HepG2 (cell line): ENCODE measurements around the gene KLHL36. TPM values are rescaled to one million over a fixed set of nuclear protein-coding genes. Genes with fewer than 3 reads are reported as not detected.

Experiments
- BHLHE40 ChIP-seq: IDR thresholded peaks from 2 replicates; pipeline ENCODE4 v1.6.1; 2011; ENCODE audit warnings: low read length, improper control_type of control experiment
- CBFB ChIP-seq: sonication (generic); formaldehyde crosslinking; IDR thresholded peaks from 2 replicates; pipeline ENCODE4 v1.4.0; 2020; ENCODE audit warnings: missing genetic modification reagents
- DRAP1 ChIP-seq: IDR thresholded peaks from 2 replicates; pipeline ENCODE4 v1.6.1; 2016; ENCODE audit warnings: missing genetic modification reagents, missing compliant biosample characterization
- GZF1 ChIP-seq: sonication (generic); formaldehyde crosslinking; IDR thresholded peaks from 2 replicates; pipeline ENCODE4 v1.5.1; 2020; ENCODE audit warnings: mild to moderate bottlenecking, missing genetic modification reagents
- HOXA9 ChIP-seq: sonication (generic); formaldehyde crosslinking; IDR thresholded peaks from 2 replicates; pipeline ENCODE4 v1.8.1; 2022; ENCODE audit warnings: missing genetic modification reagents, mild to moderate bottlenecking, moderate library complexity, borderline replicate concordance
- KDM5B ChIP-seq: sonication (generic); formaldehyde crosslinking; IDR thresholded peaks from 2 replicates; pipeline ENCODE4 v1.4.0; 2020; ENCODE audit warnings: missing genetic modification reagents, mild to moderate bottlenecking, borderline replicate concordance
- PCBP1 ChIP-seq: fragments of 200-400 bp; formaldehyde crosslinking; IDR thresholded peaks from 2 replicates; pipeline ENCODE4 v1.6.1; 2017; ENCODE audit warnings: mild to moderate bottlenecking, low read depth, low read length, borderline replicate concordance
- SALL1 ChIP-seq: sonication (generic); formaldehyde crosslinking; IDR thresholded peaks from 2 replicates; pipeline ENCODE4 v1.8.0; 2022; ENCODE audit warnings: mild to moderate bottlenecking, missing genetic modification reagents
- SSRP1 ChIP-seq: IDR thresholded peaks from 2 replicates; pipeline ENCODE4 v1.6.1; 2016; ENCODE audit warnings: control low read depth
- TOPORS ChIP-seq: sonication (generic); formaldehyde crosslinking; IDR thresholded peaks from 2 replicates; pipeline ENCODE4 v1.8.0; 2023; ENCODE audit warnings: mild to moderate bottlenecking, missing genetic modification reagents
- ZNF20 ChIP-seq: sonication (generic); formaldehyde crosslinking; IDR thresholded peaks from 2 replicates; pipeline ENCODE4 v1.4.0; 2020; ENCODE audit warnings: mild to moderate bottlenecking, moderate library complexity, missing genetic modification reagents
- ZNF75D ChIP-seq: sonication (generic); formaldehyde crosslinking; IDR thresholded peaks from 2 replicates; pipeline ENCODE4 v1.8.1; 2023; ENCODE audit warnings: missing genetic modification reagents, mild to moderate bottlenecking, borderline replicate concordance
- ZSCAN5A ChIP-seq: sonication (generic); formaldehyde crosslinking; IDR thresholded peaks from 2 replicates; pipeline ENCODE4 v1.8.0; 2022; ENCODE audit warnings: mild to moderate bottlenecking, missing genetic modification reagents, borderline replicate concordance
- polyA plus RNA-seq, 8 experiments: library from polyadenylated mRNA; depleted of rRNA in 3 of 8; stranded (reverse) in 7 of 8; unstranded in 1 of 8; fragments of >200 nt; fragmentation: Illumina TruSeq in 4 of 8; extraction: Trizol in 4 of 8; gene quantifications; 2 replicates each; pipeline versions ENCODE4 v1.2.1 to v1.2.3, GENCODE V29; 2011 to 2016; ENCODE audit warnings: low read depth in 4 of 8, missing spikeins in 1 of 8, mixed read lengths in 1 of 8; ENCODE audit not compliant: insufficient read depth in 1 of 8
- total RNA-seq, 5 experiments: library from RNA; depleted of rRNA; stranded (reverse); fragments of >200 nt; fragmentation: Illumina TruSeq; extraction: Trizol; gene quantifications; 2 replicates each; pipeline ENCODE4 v1.2.3, GENCODE V29; 2016; ENCODE audit warnings: low read depth in 1 of 5
- TF ChIP-seq, protein P1 (sequence below): IDR thresholded peaks from 2 replicates; pipeline ENCODE4 v1.6.1; 2016; ENCODE audit warnings: control low read depth
- TF ChIP-seq, protein P2 (sequence below): sonication (generic); formaldehyde crosslinking; IDR thresholded peaks from 2 replicates; pipeline ENCODE4 v1.8.0; 2022; ENCODE audit warnings: missing genetic modification reagents, mild to moderate bottlenecking, moderate library complexity, borderline replicate concordance
- TF ChIP-seq, protein P3 (sequence below): sonication (generic); formaldehyde crosslinking; IDR thresholded peaks from 2 replicates; pipeline ENCODE4 v1.5.0; 2020; ENCODE audit warnings: missing genetic modification reagents
- TF ChIP-seq, protein P4 (sequence below): sonication (generic); formaldehyde crosslinking; IDR thresholded peaks from 2 replicates; pipeline ENCODE4 v1.4.0; 2020; ENCODE audit warnings: mild to moderate bottlenecking, missing genetic modification reagents

Gene KLHL36
- total and polyA plus RNA-seq, 2 of the 13 experiments (the other 11 are each of a cell fraction or from before 2014, with no cell fraction given) = 24.3 to 26.0 TPM

DNA sequence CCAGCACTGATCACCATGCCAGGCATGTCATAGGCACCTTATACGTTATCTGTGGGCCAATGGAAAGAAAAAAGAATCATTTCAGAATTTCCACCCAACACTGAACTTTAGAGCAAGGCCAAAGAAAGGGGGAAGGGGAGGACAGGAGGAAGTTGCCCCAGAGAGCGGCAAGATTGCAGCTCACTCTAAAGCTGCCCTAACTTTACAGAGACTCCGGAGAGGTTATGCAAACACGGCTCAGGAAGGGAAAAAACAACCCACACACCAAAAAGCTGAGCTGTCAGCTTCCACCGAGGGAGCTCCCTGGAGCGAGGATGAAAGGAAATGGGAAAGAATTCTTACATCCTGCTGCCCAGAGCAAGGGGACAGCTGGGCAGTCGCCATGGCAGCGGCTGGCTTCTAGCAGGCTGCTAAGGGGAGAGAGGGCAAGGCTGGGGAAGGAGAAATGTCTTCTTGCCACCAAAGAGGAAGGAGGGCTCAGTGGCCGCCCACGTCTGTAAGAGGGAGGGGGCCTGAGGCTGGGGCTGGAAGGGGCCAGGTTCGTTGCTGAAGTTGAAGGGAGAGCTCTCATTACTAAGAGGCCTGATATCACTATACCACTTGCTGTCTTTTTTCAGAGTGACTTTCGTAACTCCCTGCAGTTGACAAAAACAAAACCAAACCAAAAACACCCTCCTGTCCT, 48.6 kb upstream of the KLHL36 start (continued):
- TF ChIP-seq ZNF20 (CRISPR knock-in tag) = no peak
- peak; percentile 64; the same call in 1 of the 2 replicates for TF ChIP-seq KDM5B (CRISPR knock-in tag)
- no peak for TF ChIP-seq ZNF75D
- TF ChIP-seq, protein P1, sequence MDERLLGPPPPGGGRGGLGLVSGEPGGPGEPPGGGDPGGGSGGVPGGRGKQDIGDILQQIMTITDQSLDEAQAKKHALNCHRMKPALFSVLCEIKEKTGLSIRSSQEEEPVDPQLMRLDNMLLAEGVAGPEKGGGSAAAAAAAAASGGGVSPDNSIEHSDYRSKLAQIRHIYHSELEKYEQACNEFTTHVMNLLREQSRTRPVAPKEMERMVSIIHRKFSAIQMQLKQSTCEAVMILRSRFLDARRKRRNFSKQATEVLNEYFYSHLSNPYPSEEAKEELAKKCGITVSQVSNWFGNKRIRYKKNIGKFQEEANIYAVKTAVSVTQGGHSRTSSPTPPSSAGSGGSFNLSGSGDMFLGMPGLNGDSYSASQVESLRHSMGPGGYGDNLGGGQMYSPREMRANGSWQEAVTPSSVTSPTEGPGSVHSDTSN (CRISPR knock-in tag) = no peak
- TF ChIP-seq ZSCAN5A (CRISPR knock-in tag) = peak; percentile 37; the same call in 1 of the 2 replicates
- peak; percentile 34; the same call in 1 of the 2 replicates for TF ChIP-seq DRAP1
- TF ChIP-seq HOXA9 (CRISPR knock-in tag) = no peak
- no peak for TF ChIP-seq PCBP1
- no peak for TF ChIP-seq CBFB (CRISPR knock-in tag)
- TF ChIP-seq SSRP1 (CRISPR knock-in tag) = peak; percentile 64; the same call in 1 of the 2 replicates
- TF ChIP-seq GZF1 (CRISPR knock-in tag) = no peak
- TF ChIP-seq, protein P2, sequence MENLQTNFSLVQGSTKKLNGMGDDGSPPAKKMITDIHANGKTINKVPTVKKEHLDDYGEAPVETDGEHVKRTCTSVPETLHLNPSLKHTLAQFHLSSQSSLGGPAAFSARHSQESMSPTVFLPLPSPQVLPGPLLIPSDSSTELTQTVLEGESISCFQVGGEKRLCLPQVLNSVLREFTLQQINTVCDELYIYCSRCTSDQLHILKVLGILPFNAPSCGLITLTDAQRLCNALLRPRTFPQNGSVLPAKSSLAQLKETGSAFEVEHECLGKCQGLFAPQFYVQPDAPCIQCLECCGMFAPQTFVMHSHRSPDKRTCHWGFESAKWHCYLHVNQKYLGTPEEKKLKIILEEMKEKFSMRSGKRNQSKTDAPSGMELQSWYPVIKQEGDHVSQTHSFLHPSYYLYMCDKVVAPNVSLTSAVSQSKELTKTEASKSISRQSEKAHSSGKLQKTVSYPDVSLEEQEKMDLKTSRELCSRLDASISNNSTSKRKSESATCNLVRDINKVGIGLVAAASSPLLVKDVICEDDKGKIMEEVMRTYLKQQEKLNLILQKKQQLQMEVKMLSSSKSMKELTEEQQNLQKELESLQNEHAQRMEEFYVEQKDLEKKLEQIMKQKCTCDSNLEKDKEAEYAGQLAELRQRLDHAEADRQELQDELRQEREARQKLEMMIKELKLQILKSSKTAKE (CRISPR knock-in tag) = no peak
- TF ChIP-seq, protein P3, sequence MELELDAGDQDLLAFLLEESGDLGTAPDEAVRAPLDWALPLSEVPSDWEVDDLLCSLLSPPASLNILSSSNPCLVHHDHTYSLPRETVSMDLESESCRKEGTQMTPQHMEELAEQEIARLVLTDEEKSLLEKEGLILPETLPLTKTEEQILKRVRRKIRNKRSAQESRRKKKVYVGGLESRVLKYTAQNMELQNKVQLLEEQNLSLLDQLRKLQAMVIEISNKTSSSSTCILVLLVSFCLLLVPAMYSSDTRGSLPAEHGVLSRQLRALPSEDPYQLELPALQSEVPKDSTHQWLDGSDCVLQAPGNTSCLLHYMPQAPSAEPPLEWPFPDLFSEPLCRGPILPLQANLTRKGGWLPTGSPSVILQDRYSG (CRISPR knock-in tag) = no peak
- TF ChIP-seq, protein P4, sequence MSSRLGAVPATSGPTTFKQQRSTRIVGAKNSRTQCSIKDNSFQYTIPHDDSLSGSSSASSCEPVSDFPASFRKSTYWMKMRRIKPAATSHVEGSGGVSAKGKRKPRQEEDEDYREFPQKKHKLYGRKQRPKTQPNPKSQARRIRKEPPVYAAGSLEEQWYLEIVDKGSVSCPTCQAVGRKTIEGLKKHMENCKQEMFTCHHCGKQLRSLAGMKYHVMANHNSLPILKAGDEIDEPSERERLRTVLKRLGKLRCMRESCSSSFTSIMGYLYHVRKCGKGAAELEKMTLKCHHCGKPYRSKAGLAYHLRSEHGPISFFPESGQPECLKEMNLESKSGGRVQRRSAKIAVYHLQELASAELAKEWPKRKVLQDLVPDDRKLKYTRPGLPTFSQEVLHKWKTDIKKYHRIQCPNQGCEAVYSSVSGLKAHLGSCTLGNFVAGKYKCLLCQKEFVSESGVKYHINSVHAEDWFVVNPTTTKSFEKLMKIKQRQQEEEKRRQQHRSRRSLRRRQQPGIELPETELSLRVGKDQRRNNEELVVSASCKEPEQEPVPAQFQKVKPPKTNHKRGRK = no peak; the same call in 1 of the 2 replicates
- TF ChIP-seq BHLHE40 = no peak
- TF ChIP-seq TOPORS (CRISPR knock-in tag) = no peak
- TF ChIP-seq SALL1 (CRISPR knock-in tag) = peak; percentile 84
